Stimulated activated CD4-positive, alpha-beta T cell treated with anti-CD3 and anti-CD28 coated beads, Interleukin-15, amount 100 ng/mL, for 1 hour (primary cell): Measurements from ENCODE around the gene TNFRSF4.
A peak's percentile ranks its signal among the peaks of the same experiment; 100 is the strongest.

ENCODE experiments used
- DNase-seq, 2 donors: peaks; one replicate each; pipeline ENCODE4 v3.0.0-alpha.2; 2020; ENCODE audit warnings: low read depth in 1 of 2, low spot score in 1 of 2

TNFRSF4 gene

DNA sequence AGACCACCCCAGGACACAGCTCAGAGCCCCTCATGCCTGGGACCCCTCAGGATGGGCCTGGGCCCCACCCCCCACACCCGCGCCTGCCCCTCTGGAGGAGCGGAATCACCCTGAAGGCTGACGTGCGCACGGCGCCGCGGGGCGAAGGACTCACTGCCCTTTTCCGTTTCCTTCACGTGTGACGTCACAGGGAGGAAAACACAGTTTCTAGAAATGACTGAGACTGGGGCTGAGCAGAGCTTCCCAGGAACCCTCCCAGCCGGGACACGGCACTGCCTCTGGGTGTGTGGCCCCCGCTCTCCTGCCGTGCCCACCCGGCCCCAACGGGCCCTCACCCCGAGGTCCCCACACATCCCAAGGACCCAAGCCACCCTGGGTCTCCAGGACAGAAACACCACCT is 5.4 kb upstream of the TNFRSF4 start:
- peak in 1 of 2 donors; percentile 39 for DNase-seq

GRCh38 chr1:1218524-1219200 is 4.7 kb upstream of the TNFRSF4 start:
- DNase-seq, result no peak

GRCh38 chr1:1217621-1218523 is 3.9 kb upstream of the TNFRSF4 start:
- peak in 1 of 2 donors; percentile 51 for DNase-seq

DNA sequence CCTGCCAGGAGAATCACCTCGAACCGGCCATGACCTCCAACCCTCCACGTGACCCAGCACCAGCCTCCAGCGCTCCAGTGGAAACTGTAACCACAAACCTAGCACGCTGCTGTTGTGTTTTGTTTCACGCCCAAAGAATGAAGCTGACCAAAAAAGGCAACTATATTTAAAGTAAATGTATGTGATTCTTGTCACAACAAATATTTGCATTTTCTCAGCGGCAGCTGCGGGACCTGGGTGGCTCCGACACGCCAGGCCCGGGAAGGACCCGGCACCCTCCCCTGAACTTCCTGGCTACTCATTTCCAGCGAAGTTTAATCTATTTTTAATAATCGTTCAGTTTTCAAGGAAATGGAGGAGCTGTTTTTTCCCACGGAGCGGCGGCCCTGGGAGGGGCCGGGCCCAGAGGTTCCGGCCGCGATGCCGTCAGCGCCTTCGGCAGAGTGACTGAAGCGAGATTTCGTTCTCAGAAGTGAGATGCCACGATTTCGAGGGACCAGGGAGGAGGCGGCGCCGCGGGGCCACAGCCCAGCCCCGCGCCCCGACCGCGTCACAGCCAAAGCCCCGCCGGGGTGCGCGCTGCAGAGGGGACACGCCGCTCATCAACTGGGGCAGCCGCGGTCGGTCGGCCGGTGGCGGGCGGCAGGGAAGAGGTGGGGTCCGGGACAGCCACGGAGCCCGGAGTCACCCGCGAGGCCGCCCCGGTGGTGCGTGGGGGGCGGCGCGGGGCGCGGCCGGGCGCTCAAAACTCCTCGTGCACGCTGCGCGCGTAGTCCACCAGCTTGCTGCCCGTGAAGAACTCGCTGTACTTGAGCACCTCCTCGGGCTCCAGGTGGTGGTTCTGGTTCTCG is 3.0 kb upstream of the TNFRSF4 start:
- peak in 1 of 2 donors; percentile 48 for DNase-seq

DNA sequence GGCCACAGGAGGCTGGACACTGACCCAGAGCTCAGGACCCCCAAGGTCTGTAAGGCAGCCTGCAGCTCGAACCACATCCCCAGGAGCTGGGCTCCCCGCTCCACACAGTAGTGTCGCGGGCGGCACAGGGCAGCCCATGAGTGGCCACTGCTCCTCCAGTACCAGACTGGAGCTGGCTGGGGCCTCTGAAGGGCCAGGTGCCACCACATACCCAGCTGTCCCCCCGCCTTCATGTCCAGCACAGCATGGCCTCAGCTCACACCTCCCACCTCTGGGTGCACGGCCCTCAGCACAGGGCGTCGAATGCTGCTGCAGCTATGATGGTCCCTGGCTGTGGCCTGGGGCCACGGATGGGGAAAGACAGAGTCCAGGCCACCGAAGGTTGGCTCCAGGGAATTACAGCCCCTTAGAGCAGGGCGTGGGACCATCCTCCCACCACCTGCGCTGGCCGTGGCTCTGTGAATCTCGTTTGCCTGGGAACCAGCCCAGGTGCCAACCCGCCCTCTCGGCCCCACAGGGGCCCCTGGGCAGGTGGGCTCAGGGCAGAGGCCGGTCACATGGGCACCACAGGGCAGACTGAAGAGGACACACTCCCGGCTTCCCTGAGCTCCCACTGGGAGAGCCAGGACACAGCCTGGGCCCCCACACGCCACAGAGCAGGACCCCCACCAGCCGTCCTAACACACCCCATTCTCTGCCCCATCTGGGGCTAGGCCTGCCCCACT is 2.1 kb upstream of the TNFRSF4 start:
- no peak for DNase-seq

DNA sequence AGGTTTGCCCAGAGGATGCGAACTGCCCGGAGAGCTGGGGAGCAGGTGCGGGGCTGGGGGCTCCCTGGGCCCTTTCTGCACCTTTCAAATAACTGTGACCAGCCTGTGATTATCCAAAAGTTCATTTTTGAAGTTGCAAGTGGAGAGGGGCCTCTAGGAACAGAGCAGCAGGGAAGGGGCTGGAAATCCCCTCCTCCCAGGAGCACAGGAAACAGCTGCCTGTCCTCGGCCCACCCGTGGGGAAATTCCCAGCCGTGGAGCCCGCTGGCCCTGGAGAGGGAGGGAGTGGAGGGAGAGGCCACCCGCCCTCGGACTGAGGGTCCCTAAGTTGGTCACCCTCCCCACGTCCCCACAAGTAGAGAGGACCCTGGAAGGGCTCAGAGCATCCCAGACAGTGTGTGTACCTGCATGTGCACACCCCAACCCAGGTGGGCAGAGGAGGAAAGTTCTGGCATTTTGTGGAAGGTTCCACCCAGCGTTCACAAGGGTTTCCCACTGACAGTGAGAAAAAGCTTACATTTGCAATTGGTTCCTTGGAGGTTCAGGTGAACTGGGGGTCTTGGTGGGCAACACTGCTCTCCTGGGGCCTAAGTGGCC is 1.2 kb upstream of the TNFRSF4 start:
- no peak for DNase-seq

- no peak for DNase-seq
Observed at GRCh38 chr1:1212780-1213344, 1.1 kb downstream of the TNFRSF4 start.

- DNase-seq, result no peak
Observed at GRCh38 chr1:1211541-1212441, 2.2 kb downstream of the TNFRSF4 start.

GRCh38 chr1:1210726-1211540 is 3.0 kb downstream of the TNFRSF4 start:
- DNase-seq, result no peak

DNA sequence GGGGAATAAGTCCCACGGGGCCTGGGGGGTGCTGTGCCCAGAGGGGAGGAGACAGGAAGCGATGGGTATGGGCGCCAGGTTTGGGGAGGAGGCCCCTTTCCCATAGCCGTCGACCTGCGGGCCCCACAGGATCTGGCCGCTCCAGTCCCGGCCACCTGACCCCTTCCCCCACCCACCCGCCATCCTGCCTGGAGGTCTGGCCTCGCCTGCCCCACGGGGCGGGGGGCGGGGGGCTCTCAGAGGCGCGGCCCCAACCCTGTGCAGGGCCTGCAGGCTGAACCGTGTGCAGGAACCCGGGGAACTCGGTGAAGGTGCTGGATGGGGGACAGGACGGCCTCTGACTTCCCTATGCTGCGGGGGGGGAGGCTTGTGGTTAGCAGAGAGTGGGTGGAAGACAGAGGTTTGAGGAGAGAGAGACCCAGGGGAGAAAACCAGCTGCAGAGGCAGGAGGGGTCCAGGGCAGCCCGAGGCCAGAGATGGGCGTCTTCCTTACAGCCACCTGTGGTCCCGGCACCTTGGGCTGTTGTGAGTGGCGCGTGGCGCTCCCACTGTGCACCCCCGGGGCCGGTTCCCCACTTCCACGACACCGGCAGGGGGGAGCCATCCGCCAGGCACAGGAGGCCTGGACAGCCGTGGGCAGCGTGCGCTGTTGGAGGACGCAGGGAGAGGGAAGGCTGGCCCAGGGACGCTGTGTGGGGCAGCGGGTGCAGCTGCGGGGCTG is 5.1 kb downstream of the TNFRSF4 start:
- DNase-seq, result no peak

DNA sequence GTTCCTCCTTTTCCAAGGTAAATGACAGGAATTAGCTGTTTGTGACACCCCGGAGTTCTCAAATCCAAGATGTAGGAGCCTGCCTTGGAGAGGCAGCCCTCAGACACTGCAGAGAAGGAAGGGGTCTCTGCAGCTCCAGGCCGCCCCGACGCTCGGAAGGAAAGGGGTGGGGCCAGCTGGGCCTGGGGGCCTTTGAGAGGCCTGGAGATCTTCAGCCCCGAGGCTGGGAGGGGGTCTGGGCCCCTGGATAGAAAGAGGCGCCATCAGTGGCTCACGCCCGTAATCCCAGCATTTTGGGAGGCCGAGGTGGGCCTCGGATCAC is 6.4 kb downstream of the TNFRSF4 start:
- no peak for DNase-seq

DNA sequence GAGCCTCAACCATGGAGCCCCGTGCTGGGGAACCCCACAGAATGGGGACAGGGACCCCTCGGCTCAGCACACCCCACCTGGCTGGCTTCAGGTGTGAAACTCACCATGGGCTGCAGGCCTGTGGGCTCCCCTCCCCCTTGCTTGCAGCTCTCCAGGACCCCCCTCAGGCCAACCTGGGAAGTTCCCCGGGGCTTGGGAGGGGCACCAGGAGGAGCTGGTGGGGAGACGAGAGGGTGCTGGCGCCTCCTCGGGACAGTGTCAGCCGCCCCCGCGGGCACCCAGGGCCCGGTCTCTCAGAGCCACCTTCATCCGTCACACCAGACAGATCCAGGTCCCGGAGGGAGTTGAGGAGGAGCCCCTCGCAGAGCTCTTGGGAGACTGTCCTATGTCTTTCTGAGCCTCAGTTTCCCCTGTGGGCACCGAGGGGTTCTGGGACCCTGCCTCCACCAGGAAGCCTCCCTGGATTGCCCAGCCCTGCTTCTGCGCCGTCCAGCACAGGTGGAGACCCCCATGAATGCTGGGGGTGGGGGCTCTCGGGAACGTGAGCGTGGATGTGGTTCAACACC is 6.9 kb downstream of the TNFRSF4 start:
- DNase-seq, result no peak

DNA sequence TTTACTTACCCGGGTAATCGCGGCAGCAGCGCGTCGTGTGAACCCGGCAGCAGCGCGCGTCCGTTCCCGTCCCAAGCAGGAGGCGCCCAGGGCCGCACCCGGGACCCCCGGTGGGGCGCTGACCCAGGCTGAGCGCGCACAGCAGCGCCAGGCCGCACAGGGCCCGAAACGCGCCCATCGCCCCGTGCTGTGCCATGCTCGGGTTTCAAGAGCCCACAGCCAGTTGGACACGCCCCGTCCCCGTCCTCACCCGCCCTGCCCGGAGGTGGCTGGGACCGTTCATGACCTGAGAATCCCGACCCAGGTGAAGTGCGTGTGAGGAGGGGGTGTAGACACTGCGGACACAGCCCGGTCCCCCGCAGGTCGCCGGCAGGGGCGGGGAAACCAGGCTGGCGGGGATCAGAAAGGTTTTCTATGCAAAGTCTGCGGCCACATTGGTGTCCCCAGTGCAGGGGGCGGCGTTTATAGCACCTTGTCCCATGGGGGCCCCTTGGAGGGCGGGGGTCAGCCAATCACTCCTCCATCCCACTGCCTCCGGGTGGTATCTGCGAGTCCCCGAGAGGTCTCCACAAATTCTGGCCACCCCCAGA is 7.5 kb downstream of the TNFRSF4 start, which contains the start of gene TNFRSF18:
TNFRSF18 (minus strand) TSS at position 217 of the 590 bp plus-strand sequence; CDS start at position 196, 21 bp downstream.
- peak in 1 of 2 donors; percentile 48 for DNase-seq

- DNase-seq, result no peak
Observed at GRCh38 chr1:1205769-1206375, 8.1 kb downstream of the TNFRSF4 start.

GRCh38 chr1:1204998-1205768 is 8.8 kb downstream of the TNFRSF4 start:
- DNase-seq, result no peak
